Measurements from ENCODE around the gene RADIL. TPM values are rescaled to one million over a fixed set of nuclear protein-coding genes. Genes with fewer than 3 reads are reported as not detected.

The RADIL gene
- total and polyA plus RNA-seq, 2 of the 13 experiments (the other 11 are each of a cell fraction or from before 2014, with no cell fraction given) = 0.05 to 0.09 TPM

GRCh38 chr7:4842319-4843064, 41.0 kb downstream of the RADIL start (continued):
- TF ChIP-seq HMGXB4 (CRISPR knock-in tag; IDR thresholded peaks at IDR 0.05; ENCODE audit: borderline replicate concordance in 1 of 2, low read depth in 1 of 2) (no peak), ARID4A (CRISPR knock-in tag; IDR thresholded peaks at IDR 0.05; ENCODE audit: borderline replicate concordance) (peak; percentile 50; the same call in 1 of the 2 replicates), HNRNPLL (IDR thresholded peaks at IDR 0.05; ENCODE audit: low read depth, low read length, poor library complexity, severe bottlenecking) (no peak), RNF219 (CRISPR knock-in tag; IDR thresholded peaks at IDR 0.05) (no peak), CREB1 (IDR thresholded peaks at IDR 0.05) (no peak), CREB1 (CRISPR knock-in tag; IDR thresholded peaks at IDR 0.05) (no peak), FOXP1 (IDR thresholded peaks at IDR 0.05) (no peak), FOXP1 (CRISPR knock-in tag; IDR thresholded peaks at IDR 0.05) (no peak), ELF3 (CRISPR knock-in tag; IDR thresholded peaks at IDR 0.05) (peak; percentile 85), RARA (CRISPR knock-in tag; IDR thresholded peaks at IDR 0.05) (0 out of 2 replicates have a peak, but pooled peaks have one; percentile 33), ZNF549 (CRISPR knock-in tag; IDR thresholded peaks at IDR 0.05) (no peak), SIX4 (CRISPR knock-in tag; IDR thresholded peaks at IDR 0.05) (no peak), MAX (IDR thresholded peaks at IDR 0.05) (0 out of 2 replicates have a peak, but pooled peaks have one; percentile 31), KDM1A (CRISPR knock-in tag; IDR thresholded peaks at IDR 0.05) (no peak), HIVEP1 (CRISPR knock-in tag; IDR thresholded peaks at IDR 0.05) (no peak), HNF4G (IDR thresholded peaks at IDR 0.05; ENCODE audit: borderline replicate concordance, low read depth, low read length) (no peak), HNF4G (CRISPR knock-in tag; IDR thresholded peaks at IDR 0.05; ENCODE audit: borderline replicate concordance, low read depth) (no peak), BRD4 (CRISPR knock-in tag; IDR thresholded peaks at IDR 0.05) (no peak), PBX3 (CRISPR knock-in tag; IDR thresholded peaks at IDR 0.05; ENCODE audit: borderline replicate concordance) (no peak), ZNF543 (CRISPR knock-in tag; IDR thresholded peaks at IDR 0.05) (no peak), ZNF232 (CRISPR knock-in tag; IDR thresholded peaks at IDR 0.05; ENCODE audit: borderline replicate concordance) (0 out of 2 replicates have a peak, but pooled peaks have one; percentile 46)
